Stomach (tissue), 4 donors: Measurements from ENCODE around the gene MPV17.

Experiments
- CTCF ChIP-seq, 7 experiments: fragments of 450-650 bp in 4 of 7; fragments of 200-600 bp in 3 of 7; sonication (generic) in 3 of 7; IDR thresholded peaks; one replicate each; pipeline ENCODE4 v1.5.1; 2016 to 2019; ENCODE audit warnings: antibody characterized with exemption in 7 of 7, control low read depth in 2 of 7, mild to moderate bottlenecking in 1 of 7
- EP300 ChIP-seq: sonication (generic); formaldehyde crosslinking; IDR thresholded peaks from one replicate; pipeline ENCODE4 v1.6.1; 2017; ENCODE audit warnings: antibody characterized with exemption
- POLR2A ChIP-seq, 4 donors: fragments of 450-650 bp; IDR thresholded peaks; one replicate each; pipeline ENCODE4 v1.6.1; 2016; ENCODE audit warnings: antibody characterized with exemption in 4 of 4, control low read depth in 2 of 4, mild to moderate bottlenecking in 1 of 4, moderate library complexity in 1 of 4
- POLR2AphosphoS5 ChIP-seq, 3 donors: sonication (generic); formaldehyde crosslinking; IDR thresholded peaks; one replicate each; pipeline ENCODE4 v1.6.1; 2016; ENCODE audit warnings: antibody characterized with exemption in 3 of 3

GRCh38 chr2:27316655-27317412, 6.1 kb downstream of the MPV17 start:
- TF ChIP-seq CTCF (IDR thresholded peaks at IDR 0.05): no peak
- TF ChIP-seq POLR2A (IDR thresholded peaks at IDR 0.05): no peak
- no peak for TF ChIP-seq EP300
- TF ChIP-seq POLR2AphosphoS5 (IDR thresholded peaks at IDR 0.05): no peak
